DOHH2 (cell line): ENCODE measurements around the gene ADAMTS8.

ENCODE experiments used
- EZH2phosphoT487 ChIP-seq: fragments of 200-600 bp; sonication (generic); IDR thresholded peaks from 2 replicates; pipeline ENCODE4 v1.6.1; 2017; ENCODE audit warnings: borderline replicate concordance, mild to moderate bottlenecking, antibody characterized with exemption, low read length, moderate library complexity, mixed read lengths
- TF ChIP-seq, protein P1 (sequence below): fragments of 200-600 bp; sonication (generic); IDR thresholded peaks from one replicate; pipeline ENCODE4 v1.5.1; 2014; ENCODE audit warnings: antibody characterized with exemption, mild to moderate bottlenecking, low read depth, low read length; ENCODE audit not compliant: poor library complexity, severe bottlenecking

DNA sequence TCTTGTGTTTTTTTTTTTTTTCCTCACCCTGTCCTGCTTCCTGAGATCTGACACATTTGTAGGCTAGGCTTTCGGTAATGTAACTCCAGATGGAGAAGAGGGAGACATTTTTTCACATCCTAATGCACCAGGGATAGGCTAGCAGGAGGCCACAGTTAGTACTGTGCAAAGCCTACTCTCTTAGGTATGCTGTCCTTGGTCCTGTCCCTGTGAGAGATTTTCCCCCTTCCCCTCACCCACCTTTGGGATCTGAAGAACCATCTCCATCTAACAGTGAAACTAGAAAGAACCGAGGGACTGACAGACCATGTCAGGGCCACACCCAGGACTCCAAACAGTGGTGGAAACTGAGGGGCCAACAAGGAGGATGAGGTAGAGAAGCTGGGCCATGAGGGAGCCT is 29.2 kb downstream of the ADAMTS8 start:
- TF ChIP-seq, protein P1, sequence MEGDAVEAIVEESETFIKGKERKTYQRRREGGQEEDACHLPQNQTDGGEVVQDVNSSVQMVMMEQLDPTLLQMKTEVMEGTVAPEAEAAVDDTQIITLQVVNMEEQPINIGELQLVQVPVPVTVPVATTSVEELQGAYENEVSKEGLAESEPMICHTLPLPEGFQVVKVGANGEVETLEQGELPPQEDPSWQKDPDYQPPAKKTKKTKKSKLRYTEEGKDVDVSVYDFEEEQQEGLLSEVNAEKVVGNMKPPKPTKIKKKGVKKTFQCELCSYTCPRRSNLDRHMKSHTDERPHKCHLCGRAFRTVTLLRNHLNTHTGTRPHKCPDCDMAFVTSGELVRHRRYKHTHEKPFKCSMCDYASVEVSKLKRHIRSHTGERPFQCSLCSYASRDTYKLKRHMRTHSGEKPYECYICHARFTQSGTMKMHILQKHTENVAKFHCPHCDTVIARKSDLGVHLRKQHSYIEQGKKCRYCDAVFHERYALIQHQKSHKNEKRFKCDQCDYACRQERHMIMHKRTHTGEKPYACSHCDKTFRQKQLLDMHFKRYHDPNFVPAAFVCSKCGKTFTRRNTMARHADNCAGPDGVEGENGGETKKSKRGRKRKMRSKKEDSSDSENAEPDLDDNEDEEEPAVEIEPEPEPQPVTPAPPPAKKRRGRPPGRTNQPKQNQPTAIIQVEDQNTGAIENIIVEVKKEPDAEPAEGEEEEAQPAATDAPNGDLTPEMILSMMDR = no peak
- no peak for TF ChIP-seq EZH2phosphoT487
